Activated naive CD8-positive, alpha-beta T cell treated with anti-CD3 and anti-CD28 coated beads, Interleukin-2, amount 50 U/mL, for 16 hours (primary cell): ENCODE data around the gene GPR3.
"Not testable (repeated sequence)": the region's sequence is repeated elsewhere in the genome, so short reads cannot be mapped to it uniquely, and the experiment has no call there.

Experiments used
- DNase-seq: peaks from one replicate; pipeline ENCODE4 v3.0.0-alpha.2; 2020; ENCODE audit warnings: low read depth, low spot score

GPR3 gene

GRCh38 chr1:27427329-27427728 lies 34.9 kb downstream of the GPR3 start:
- DNase-seq: no peak

- DNase-seq: no peak
Observed at GRCh38 chr1:27427816-27428315, 35.4 kb downstream of the GPR3 start.

- DNase-seq: no peak
Observed at GRCh38 chr1:27428316-27429028, 36.0 kb downstream of the GPR3 start.

GRCh38 chr1:27429029-27429425 lies 36.6 kb downstream of the GPR3 start:
- no peak for DNase-seq

GRCh38 chr1:27430903-27431600 lies 38.6 kb downstream of the GPR3 start:
- DNase-seq: no peak

- DNase-seq: no peak
Observed at GRCh38 chr1:27431601-27431940, 39.1 kb downstream of the GPR3 start.

- not testable (repeated sequence) for DNase-seq
Observed at GRCh38 chr1:27432725-27433124, 40.3 kb downstream of the GPR3 start.

- no peak for DNase-seq
Observed at GRCh38 chr1:27433706-27434105, 41.3 kb downstream of the GPR3 start.

GRCh38 chr1:27435566-27436203 lies 43.3 kb downstream of the GPR3 start:
- DNase-seq: no peak

GRCh38 chr1:27436204-27437159 lies 44.1 kb downstream of the GPR3 start:
- DNase-seq: no peak

- DNase-seq: no peak
Observed at GRCh38 chr1:27438621-27439061, 46.2 kb downstream of the GPR3 start.

GRCh38 chr1:27439150-27439549 lies 46.7 kb downstream of the GPR3 start:
- DNase-seq: no peak

GRCh38 chr1:27444632-27445031 lies 52.2 kb downstream of the GPR3 start:
- no peak for DNase-seq
